Panc1 (cell line): Measurements from ENCODE around the gene ADD2. TPM values are rescaled to one million over a fixed set of nuclear protein-coding genes. Genes with fewer than 3 reads are reported as not detected.

Experiments used
- ATAC-seq: fragments of 200-7000 bp; cut with Tn5 transposase; 2 replicates; pipeline ENCODE4 v1.9.1; 2020; ENCODE audit warnings: mild to moderate bottlenecking, moderate library complexity
- BruUV-seq: library from RNA; stranded (reverse); fragments of 400-500 nt; replicated peaks from 2 replicates; lab custom pipeline; 2021; lab: Mats Ljungman, UMichigan
- CTCF ChIA-PET: fragments of 300-600 bp; sonication (Branson Sonifier 250); formaldehyde crosslinking; loops from one replicate; lab custom pipeline; 2022; ENCODE audit warnings: antibody characterized with exemption; lab: Charles Lee
- POLR2A ChIA-PET: fragments of 300-600 bp; sonication (Branson Sonifier 250); formaldehyde crosslinking; loops from one replicate; lab custom pipeline; 2022; ENCODE audit warnings: antibody characterized with exemption; lab: Charles Lee
- DNase-seq: peaks from one replicate; pipeline ENCODE4 v3.0.0-alpha.2; 2010; ENCODE audit warnings: low read depth, low spot score
- H3K27ac ChIP-seq: 2 replicates; pipeline ENCODE4 v1.5.1; 2011; ENCODE audit warnings: mild to moderate bottlenecking, low read length, inconsistent platforms
- H3K27me3 ChIP-seq: fragments of 200-500 bp; sonication (Bioruptor generic); 2 replicates; pipeline ENCODE4 v1.6.0; 2014; ENCODE audit warnings: low read length, inconsistent platforms; ENCODE audit not compliant: control insufficient read depth, insufficient read depth
- H3K36me3 ChIP-seq: fragments of 200-500 bp; sonication (Bioruptor generic); 2 replicates; pipeline ENCODE4 v1.5.1; 2014; ENCODE audit warnings: inconsistent platforms, mild to moderate bottlenecking, low read length, moderate library complexity; ENCODE audit not compliant: control insufficient read depth, insufficient read depth
- H3K4me1 ChIP-seq: 2 replicates; pipeline ENCODE4 v1.5.1; 2011; ENCODE audit warnings: inconsistent platforms, mild to moderate bottlenecking, low read length, moderate library complexity; ENCODE audit not compliant: control insufficient read depth, insufficient read depth
- H3K4me3 ChIP-seq, 2 experiments: 2 replicates each; pipeline ENCODE4 v1.5.1; 2011 to 2012; ENCODE audit warnings: low read depth in 2 of 2, low read length in 2 of 2, mild to moderate bottlenecking in 2 of 2, inconsistent platforms in 1 of 2, moderate library complexity in 1 of 2
- H3K9me3 ChIP-seq: fragments of 200-500 bp; sonication (Bioruptor generic); 2 replicates; pipeline ENCODE4 v1.5.1; 2014; ENCODE audit warnings: low read depth, mild to moderate bottlenecking, inconsistent platforms, low read length, moderate library complexity; ENCODE audit not compliant: control insufficient read depth, insufficient read depth
- CTCF ChIP-seq: fragments of 450-650 bp; IDR thresholded peaks from 2 replicates; pipeline ENCODE4 v1.5.1; 2017; ENCODE audit warnings: mild to moderate bottlenecking
- POLR2AphosphoS5 ChIP-seq: IDR thresholded peaks from 2 replicates; pipeline ENCODE4 v1.6.1; 2012; ENCODE audit warnings: mild to moderate bottlenecking, low read depth, low read length, moderate library complexity
- REST ChIP-seq, 2 experiments: IDR thresholded peaks; 2 replicates each; pipeline ENCODE4 v1.6.1; 2011 to 2012; ENCODE audit warnings: low read depth in 2 of 2, control low read depth in 1 of 2, low read length in 1 of 2, mild to moderate bottlenecking in 1 of 2, moderate library complexity in 1 of 2; ENCODE audit not compliant: insufficient read depth in 1 of 2
- SIN3A ChIP-seq: IDR thresholded peaks from 2 replicates; pipeline ENCODE4 v1.6.1; 2012; ENCODE audit warnings: low read depth, mild to moderate bottlenecking, low read length, moderate library complexity, borderline replicate concordance; ENCODE audit not compliant: insufficient read depth
- TCF7L2 ChIP-seq: IDR thresholded peaks from 2 replicates; pipeline ENCODE4 v1.6.1; 2011; ENCODE audit warnings: mild to moderate bottlenecking, low read depth, low read length, inconsistent platforms
- in situ Hi-C: cut with HindIII; loops from 2 replicates; pipeline ENCODE4 v1.10.0; 2016; ENCODE audit warnings: low sequenced_read_pairs, low pct_unique_long_range_greater_than_20kb
- intact Hi-C: fragments of 100-400 bp; cut with micrococcal nuclease; formaldehyde crosslinking; loops from one replicate; pipeline ENCODE4 v1.10.0; 2022; ENCODE audit not compliant: unreplicated experiment
- total RNA-seq: library from RNA; stranded (reverse); gene quantifications from one replicate; pipeline ENCODE4 v1.2.1, GENCODE V29; 2021; ENCODE audit not compliant: unreplicated experiment

ADD2 gene
- total RNA-seq, 1 experiment from 2014 or later, result 0.26 TPM

- BruUV-seq, result no TSS peak
- ATAC-seq (no peak), DNase-seq (no peak)
- no peaks in the 10 kb centered on the region for H3K36me3 ChIP-seq
- POLR2A ChIA-PET, result no interaction called here
- no peaks in the 10 kb centered on the region for H3K4me1 ChIP-seq
- H3K27me3 ChIP-seq, result peaks cover 30% of the 10 kb centered on the region
- no peak overlapping the region for H3K4me3 ChIP-seq
- intact Hi-C loops (no loop called here), in situ Hi-C loops (no loop called here)
- CTCF ChIA-PET, result no interaction called here
- H3K27ac ChIP-seq, result no peak overlapping the region
- no peaks in the 10 kb centered on the region for H3K9me3 ChIP-seq
- no peak for TF ChIP-seq REST (IDR thresholded peaks at IDR 0.05; ENCODE audit: insufficient read depth in 1 of 2, low read depth in 2 of 2, low read length in 1 of 2)
Measured at GRCh38 chr2:70816726-70817125, 48.7 kb upstream of the ADD2 start.

GRCh38 chr2:70808983-70809958, 41.3 kb upstream of the ADD2 start:
- ATAC-seq (no peak), DNase-seq (no peak)
- no peak for TF ChIP-seq POLR2AphosphoS5
- TF ChIP-seq SIN3A, result no peak
- TF ChIP-seq CTCF, result no peak
- TF ChIP-seq TCF7L2, result no peak
- no peak for TF ChIP-seq REST (IDR thresholded peaks at IDR 0.05; ENCODE audit: insufficient read depth in 1 of 2, low read depth in 2 of 2, low read length in 1 of 2)
- CTCF ChIA-PET, result no interaction called here
- intact Hi-C loops, result no loop called here
- Histone ChIP-seq H3K36me3 (no peaks in the 10 kb centered on the region), H3K4me3 (no peak overlapping the region), H3K9me3 (no peaks in the 10 kb centered on the region), H3K27ac (no peak overlapping the region), H3K27me3 (peaks cover 15% of the 10 kb centered on the region; the same call in 1 of the 2 replicates), H3K4me1 (no peaks in the 10 kb centered on the region)
- in situ Hi-C loops, result no loop called here
- POLR2A ChIA-PET, result no interaction called here
- BruUV-seq, result no TSS peak
